Skin of body (tissue), 2 donors: ENCODE data around the gene PPIA. TPM values are rescaled to one million over a fixed set of nuclear protein-coding genes. Genes with fewer than 3 reads are reported as not detected.
A peak's percentile ranks its signal among the peaks of the same experiment; 100 is the strongest.
"Not testable (repeated sequence)": the region's sequence is repeated elsewhere in the genome, so short reads cannot be mapped to it uniquely, and the experiment has no call there.

ENCODE experiments used
- DNase-seq: peaks from one replicate; lab custom pipeline; 2025; lab: John Stamatoyannopoulos, UW
- total RNA-seq: library from RNA; depleted of rRNA; stranded (reverse); fragments of >200 nt; gene quantifications from one replicate; pipeline ENCODE4 v1.2.3, GENCODE V29; 2014

PPIA gene
- total RNA-seq, 1 donor from 2014 or later = 1,071 TPM

DNA sequence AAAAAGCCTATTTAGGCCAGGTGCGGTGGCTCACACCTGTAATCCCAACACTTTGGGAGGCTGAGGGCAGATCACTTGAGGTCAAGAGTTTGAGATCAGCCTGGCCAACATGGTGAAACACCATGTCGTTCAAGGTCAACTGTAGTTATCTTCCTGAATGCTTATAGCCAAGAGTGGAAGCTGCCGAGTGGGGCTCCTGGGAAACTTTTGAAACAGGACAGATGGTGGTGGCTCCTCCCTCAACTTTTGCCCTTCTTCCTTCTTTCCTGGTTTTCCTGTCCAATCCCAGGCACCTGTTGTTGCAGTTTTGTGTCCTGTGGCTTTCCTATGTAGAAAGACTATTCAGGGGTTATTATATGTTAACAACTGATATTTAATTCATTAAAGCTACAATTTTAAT, 8.7 kb upstream of the PPIA start:
- DNase-seq = no peak

DNA sequence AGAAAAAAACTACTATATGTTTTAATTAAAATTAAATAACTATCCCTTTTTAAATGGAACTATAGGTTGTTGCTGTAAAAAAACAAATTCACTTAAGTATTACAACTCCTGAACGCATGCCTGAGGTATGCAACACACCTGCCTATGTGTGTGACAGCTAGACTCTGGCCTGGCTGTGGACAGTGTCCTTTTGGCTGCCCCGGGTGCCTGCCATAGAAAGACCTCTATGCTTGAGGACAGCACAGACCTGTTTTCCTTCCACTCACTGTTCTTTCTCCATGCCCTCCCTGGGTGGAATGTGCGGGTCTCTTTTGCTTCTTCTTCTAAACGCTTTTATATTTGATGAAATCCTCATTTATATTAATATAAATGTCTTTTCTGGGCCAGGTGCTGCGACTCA, 6.5 kb upstream of the PPIA start:
- DNase-seq = no peak

DNA sequence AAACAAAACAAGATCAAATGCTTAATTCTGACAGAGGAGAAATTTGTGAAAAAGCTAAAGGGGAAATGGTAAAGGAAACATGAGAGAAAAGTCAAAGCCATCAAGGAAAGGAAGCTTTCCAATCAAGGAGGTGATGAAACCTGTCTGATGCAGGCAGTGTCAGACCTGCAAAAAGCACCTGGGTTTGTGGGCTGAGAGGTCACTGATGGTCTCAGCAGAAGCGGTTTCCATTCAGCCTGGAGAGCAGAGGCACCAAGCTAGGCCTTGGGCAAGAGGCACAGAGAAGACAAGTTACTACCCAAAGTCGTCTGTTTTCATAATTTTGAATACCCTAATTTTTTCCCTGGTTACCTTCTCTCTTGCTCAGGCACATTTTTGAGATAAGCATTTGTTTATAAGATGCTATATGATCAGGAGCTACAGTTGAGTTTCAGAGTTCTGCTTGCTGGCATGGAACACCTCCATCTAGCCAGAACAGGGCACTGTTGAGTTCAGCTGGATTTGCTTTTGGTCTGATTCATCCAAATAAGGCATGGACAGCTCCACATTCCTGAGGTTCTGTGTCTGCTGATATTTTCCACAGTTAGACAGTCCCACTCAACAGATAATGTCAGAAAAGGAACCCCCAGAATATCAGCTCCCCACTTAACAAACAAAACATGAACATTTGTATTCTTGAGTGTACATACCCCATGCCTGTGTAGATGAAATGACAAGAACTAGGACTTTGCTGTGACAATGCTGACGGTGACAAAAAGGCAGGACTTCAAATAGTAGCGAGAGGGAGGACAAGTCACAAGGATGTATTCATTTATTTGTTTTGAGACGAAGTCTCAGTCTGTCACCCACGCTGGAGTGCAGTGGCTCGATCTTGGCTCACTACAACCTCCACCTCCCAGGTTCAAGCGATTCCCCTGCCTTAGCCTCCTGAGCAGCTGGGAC, 4.9 kb upstream of the PPIA start:
- no peak for DNase-seq

DNA sequence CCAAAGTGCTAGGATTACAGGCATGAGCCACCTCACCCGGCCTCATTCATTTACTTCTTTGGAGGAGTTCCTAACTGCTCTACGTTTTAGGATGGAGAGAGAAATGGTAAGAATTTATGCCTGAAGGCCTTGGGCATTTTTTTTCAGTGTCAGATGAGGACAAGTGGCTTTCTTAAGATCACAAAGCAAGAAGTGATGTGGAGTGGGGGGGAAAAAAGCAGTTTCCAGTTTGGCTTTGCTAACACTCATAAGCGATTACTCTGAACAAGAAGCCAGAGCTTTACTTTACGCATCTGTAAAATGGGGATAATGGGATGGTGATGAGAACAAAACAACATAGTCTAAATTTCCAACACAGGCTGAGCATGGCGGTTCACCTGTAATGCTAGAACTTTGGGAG, 2.6 kb upstream of the PPIA start:
- DNase-seq = no peak

DNA sequence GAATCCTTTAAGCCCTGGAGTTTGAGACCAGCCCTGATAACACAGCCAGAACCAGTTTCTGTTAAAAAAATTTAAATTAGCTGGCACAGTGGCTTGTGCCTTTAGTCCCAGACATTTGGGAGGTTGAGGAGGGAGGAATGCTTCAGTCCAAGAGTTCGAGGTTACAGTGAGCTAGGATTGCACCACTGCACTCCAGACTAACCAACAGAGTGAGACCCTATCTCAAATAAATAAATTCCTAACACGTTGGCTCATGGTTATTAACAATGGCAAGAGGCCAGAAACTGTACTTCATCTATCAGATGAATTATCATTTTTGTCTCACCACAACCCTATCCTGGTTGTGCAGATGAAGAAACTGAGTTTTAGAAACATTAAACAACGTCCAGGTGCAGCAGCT, 2.1 kb upstream of the PPIA start:
- no peak for DNase-seq

DNA sequence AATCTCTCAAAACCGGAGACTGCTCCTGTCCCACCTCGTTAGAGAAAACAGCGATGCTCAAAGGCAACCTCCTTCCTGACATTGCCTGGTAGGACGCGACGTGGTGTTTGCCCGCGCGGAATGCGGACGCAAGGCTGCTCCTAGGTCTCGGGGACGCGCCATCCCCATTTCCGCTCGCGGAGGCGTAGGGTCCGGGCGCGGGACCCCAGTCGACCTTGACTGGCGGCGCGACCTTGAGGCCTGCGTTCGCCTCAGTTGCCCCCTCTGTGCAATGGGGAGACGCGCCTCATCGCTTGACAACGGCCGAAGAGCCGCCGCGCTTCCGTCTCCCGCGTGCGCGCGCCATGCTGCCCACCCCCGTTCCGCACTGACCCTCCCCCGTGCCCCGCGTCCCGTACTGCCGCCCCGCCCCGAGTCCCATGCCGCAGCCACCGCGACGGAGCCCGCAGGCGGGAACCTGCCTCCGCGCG, 412 bp upstream of the PPIA start:
- no peak for DNase-seq

DNA sequence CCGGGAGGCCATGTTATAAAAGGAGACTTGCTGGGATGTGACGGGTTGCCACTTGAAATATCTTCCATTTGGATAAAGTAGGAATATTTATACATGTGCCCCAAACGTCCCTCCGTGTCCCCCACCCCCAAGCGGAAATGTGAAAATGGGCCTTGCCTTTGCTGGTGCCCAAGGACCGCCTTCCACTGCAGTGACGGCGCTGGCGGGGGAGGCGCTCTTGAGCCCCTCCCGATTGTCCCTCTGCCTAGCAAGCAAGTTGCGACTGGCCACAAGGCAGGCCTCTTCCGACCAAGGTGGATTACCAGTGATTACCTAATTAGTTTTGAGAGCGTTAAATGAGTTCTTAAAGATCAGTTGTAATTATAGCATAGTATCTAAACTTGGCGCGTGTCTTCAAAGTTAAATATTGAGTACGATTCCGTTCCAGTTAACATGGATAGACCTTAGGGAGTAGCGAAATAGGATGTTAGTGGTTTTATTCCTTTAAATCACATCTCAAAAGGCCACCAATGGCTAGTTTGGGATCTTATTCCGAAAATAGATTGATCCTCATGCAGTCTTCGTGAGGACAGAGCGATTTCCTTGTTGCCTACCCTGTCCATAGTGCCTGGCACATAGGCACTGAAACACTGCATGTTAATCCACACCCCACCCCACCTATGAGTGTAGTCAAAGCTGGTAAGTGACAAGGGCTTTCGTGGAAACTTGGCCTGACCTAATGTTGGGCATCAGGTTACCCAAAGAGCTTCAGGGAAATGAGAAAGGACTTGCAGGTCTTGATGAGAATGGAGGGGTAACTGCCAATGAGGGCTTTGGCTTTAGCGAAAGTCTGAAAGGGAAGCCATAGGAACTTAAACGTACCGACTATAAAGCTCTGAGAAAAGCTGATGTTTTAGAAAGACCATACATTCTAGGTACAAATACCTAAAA, 1.1 kb downstream of the PPIA start:
- peak; percentile 77 for DNase-seq

DNA sequence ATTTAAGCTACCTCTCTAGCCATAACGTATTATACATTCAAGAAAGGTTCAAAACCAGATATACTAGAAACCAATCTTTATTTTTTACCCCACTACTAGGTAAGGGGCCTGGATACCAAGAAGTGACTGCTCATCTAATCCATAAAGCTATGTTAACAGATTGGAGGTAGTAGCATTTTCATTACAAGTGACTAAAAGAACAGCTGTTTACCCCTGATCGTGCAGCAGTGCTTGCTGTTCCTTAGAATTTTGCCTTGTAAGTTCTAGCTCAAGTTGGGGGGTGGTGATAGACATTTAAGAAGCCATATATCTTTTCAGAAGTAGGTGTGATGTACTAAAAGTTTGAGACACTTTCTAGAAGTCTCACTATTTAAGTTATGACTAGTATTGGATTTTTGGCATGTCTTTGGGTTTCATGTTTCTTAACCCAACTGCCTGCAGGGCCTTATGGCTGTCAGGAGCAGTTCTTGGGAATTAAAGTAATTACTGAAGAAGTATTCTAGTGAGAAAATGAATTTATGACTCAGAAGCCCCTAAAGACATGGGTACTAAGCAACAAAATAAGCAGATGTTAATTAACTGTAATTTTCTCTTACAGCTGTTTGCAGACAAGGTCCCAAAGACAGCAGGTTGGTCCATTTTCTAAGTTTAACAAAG, 2.3 kb downstream of the PPIA start:
- no peak for DNase-seq

DNA sequence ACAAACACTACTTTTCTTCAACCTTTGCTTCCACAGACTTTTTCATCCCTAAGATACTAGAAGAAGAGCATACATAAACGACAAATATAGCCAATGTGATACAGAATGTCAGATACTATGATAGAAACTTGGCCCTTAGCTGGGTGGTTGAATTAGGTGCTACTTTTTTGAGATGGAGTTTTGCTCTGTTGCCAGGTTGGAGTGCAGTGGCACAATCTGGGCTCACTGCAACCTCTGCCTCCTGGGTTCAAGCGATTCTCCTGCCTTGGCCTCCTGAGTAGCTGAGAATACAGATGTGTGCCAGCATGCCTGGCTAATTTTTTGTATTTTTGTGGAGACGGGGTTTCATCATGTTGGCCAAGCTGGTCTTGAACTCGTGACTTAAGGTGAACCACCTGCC, 3.5 kb downstream of the PPIA start:
- DNase-seq = no peak

DNA sequence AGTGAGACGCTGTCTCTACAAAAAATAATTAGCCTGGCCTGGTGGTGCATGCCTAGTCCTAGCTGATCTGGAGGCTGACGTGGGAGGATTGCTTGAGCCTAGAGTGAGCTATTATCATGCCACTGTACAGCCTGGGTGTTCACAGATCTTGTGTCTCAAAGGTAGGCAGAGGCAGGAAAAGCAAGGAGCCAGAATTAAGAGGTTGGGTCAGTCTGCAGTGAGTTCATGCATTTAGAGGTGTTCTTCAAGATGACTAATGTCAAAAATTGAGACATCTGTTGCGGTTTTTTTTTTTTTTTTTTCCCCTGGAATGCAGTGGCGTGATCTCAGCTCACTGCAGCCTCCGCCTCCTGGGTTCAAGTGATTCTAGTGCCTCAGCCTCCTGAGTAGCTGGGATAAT, 5.4 kb downstream of the PPIA start:
- no peak for DNase-seq

DNA sequence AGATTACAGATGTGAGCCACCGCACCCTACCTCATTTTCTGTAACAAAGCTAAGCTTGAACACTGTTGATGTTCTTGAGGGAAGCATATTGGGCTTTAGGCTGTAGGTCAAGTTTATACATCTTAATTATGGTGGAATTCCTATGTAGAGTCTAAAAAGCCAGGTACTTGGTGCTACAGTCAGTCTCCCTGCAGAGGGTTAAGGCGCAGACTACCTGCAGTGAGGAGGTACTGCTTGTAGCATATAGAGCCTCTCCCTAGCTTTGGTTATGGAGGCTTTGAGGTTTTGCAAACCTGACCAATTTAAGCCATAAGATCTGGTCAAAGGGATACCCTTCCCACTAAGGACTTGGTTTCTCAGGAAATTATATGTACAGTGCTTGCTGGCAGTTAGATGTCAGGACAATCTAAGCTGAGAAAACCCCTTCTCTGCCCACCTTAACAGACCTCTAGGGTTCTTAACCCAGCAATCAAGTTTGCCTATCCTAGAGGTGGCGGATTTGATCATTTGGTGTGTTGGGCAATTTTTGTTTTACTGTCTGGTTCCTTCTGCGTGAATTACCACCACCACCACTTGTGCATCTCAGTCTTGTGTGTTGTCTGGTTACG, 6.0 kb downstream of the PPIA start:
- DNase-seq = no peak

DNA sequence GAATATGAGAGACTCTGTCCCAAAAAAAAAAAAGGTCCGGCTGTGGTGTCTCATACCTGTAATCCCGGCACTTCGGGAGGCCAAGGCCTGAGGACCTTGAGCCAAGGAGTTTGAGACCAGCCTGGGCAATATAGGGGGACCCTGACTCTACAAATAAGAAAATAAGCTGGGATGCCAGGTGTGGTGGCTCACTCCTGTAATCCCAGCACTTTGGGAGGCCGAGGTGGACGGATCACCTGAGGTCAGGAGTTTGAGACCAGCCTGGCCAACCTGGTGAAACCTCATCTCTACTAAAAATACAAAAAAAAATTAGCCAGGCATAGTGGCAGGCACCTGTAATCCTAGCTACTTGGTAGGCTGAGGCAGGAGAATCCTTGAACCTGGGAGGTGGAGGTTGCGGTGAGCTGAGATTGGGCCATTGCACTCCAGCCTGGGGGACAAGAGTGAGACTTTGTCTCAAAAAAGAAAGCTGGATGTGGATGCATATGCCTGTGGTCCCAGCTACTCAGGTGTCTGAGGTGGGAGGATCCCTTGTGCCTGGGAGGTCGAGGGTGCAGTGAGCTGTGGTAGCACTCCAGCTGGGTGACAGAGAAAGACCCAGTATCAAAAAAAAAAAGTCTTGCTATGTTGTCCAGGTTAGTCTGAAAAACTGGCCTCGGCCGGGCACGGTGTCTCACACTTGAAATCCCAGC, 7.5 kb downstream of the PPIA start:
- DNase-seq = not testable (repeated sequence)

DNA sequence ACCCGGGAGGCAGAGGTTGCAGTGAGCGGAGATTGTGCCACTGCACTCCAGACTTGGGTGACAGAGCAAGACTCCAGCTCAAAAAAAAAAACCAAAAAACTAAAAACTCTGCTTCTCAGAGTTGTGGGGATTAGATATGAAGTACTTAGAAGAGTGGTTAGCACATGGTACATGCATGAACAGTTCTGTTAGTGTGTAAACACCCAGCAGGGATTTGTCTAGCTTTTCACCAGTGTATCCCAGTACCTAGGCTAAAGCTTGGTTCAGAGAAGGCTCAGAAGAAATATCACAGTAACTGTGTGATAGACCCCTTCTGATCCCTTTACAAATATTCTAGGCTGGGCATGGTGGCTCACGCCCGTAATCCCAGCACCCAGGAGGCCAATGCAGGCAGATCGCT, 9.5 kb downstream of the PPIA start:
- no peak for DNase-seq

DNA sequence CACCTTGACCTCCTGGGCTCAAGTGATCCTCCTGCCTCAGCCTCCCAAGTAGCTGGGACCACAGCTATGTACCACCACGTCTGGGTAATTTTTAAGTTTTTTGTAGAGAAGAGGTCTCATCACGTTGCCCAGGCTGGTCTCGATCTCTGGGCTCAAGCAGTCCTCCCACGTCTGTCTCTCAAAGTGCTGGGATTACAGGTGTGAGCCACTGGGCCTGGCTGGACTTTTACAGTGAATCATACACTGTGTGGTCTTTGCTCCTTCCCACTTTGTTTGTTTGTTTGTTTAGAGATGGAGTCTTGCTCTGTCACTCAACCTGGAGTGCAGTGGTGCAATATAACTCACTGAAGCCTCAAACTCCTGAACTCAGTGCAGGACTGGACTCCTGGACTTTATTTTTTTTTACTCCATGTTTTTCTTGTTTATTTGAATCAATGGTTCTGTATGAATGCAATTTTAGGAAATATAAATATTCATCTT, 12.5 kb downstream of the PPIA start:
- DNase-seq = no peak

DNA sequence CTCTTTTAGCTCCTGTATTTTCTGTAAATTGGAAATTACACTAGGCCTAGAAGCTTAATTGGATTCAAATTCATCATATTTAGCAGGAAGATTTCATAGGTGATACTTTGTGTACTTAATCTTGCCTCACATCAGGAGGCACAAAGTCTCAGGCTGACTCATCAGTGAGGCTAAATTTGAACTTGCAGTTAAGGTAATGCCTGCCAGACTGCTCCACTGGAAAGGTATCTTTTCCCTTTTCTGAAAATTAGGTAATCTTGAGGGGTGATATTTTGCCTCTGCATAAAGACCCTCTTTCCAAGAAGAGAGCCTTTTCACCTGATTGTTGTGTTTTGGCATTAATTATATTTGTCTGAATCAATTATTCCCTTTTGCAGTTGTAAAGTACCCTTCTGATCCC, 14.6 kb downstream of the PPIA start:
- no peak for DNase-seq

DNA sequence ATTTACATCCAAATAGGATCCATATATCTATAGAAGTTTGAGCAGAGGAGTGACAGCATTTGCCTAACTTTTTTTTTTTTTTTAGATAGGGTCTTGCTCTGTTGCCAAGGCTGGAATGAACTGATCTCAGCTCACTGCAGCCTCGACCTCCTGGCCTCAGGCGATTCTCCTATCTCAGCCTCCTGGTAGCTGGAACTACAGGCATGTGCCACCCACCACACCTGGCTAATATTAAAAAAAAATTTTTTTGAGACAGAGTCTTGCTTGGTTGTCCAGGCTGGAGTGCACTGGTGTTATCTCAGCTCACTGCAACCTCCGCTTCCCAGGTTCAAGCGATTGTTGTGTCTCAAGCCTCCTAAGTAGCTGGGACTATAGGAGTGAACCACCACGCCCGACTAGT, 15.1 kb downstream of the PPIA start:
- no peak for DNase-seq

DNA sequence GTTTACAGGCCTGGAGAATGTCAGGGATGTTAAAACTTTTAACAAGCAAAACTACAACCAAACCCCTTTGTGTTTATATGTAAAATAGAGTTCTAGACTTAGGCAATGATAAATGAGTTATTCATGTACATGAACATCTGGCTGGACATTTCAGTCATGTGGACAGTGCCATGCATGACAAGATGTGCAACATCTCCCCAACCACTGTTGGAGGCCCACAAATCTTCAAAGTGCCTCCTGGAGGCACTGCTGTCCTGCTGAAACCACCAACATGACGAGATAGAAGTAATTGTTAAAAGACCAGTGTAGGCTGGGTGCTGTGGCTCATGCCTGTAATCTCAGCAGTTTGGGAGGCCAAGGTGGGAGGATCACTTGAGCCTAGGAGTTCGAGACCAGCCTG, 18.4 kb downstream of the PPIA start:
- no peak for DNase-seq

DNA sequence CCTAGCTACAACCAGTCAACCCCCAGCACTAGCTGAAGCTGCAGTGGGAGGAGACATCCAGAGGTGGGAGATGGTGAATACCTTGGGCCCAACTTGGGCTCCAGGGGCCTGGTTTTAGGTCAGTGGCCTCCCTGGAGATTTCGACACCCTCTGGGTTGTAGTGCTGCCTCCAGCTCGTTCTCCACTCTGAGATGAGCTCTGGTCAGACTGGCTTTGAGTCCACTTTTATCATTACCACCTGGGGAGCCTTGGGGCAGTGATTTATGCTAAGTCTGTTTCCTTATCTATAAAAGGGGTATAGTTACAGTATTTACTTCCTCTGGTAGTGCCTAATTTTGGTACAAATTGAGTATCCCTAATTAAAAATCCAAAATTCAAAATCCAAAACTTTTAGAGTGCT, 22.8 kb downstream of the PPIA start:
- no peak for DNase-seq

DNA sequence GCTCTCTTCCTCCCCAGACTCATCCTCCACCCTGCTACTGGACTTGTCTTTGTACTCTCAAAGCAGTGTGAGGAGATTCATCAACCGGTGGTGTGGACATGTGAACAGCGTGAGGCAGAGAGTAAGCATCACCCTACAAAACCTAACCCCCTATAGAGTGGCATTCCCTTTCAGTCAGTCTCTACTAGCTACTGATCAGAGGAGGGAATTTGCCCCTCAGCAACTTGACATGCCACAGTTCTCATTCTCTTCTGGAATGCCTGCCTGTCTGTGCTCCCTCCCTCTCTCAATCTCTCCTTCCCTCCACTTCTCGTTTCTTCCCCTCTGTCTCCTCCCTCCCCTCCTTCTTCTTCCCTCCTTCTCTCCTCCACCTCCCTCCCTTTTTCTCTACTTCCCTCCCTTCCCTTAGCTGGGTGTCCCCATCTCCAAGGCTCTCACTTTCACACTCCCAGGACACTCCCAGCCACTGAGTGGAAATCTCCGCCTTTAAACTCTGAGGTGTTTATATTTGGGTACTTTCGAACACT, 26.8 kb downstream of the PPIA start:
- no peak for DNase-seq

DNA sequence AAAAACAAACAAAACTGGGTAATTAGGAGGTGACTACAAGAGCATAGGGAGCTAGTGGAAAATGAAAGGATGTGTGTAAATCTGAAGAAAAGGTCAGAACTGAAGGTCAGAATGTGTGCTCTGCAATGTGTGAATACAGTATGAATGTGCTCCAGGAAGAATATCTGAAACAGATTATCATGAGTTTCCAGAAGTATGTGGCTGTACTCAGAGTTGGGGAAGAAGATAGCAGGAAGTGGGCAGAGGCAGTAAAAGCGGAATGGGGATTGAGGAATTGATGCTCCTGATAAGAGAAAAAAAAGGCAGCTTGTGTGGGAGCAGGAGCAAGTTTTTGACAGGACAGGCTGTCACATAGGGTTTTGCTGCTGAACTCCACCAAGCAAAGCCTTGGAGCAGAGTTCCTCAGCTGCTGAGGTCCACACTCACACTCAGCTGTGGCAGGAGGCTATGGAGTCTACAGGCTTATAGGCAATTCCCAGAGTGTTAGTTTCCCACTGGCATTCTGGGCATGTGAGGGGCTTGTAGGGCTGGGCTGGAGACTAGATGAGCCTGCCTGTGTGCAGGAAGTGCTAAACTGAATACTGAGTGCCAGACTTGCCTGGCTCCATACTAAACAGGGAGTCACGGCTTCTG, 28.5 kb downstream of the PPIA start:
- no peak for DNase-seq
